Nephron progenitor cell (in vitro differentiated cells): Measurements from ENCODE around the gene EVX2.
A peak's percentile ranks its signal among the peaks of the same experiment; 100 is the strongest.

Experiments used
- DNase-seq: peaks from one replicate; pipeline ENCODE4 v3.0.0; 2021
- H3K27ac Mint-ChIP-seq: 2 replicates; pipeline ENCODE4 v1.8.0; 2021; ENCODE audit warnings: mild to moderate bottlenecking, moderate library complexity, mixed read lengths
- H3K27me3 Mint-ChIP-seq: 2 replicates; pipeline ENCODE4 v1.8.0; 2021; ENCODE audit warnings: mild to moderate bottlenecking, low read depth, mixed read lengths; ENCODE audit not compliant: poor library complexity
- H3K36me3 Mint-ChIP-seq: 2 replicates; pipeline ENCODE4 v1.8.0; 2021; ENCODE audit warnings: low read depth, mixed read lengths
- H3K4me1 Mint-ChIP-seq: 2 replicates; pipeline ENCODE4 v1.8.0; 2021; ENCODE audit warnings: mixed read lengths
- H3K4me3 Mint-ChIP-seq: 2 replicates; pipeline ENCODE4 v1.8.0; 2021; ENCODE audit warnings: mild to moderate bottlenecking, moderate library complexity, mixed read lengths
- H3K9me3 Mint-ChIP-seq: 2 replicates; pipeline ENCODE4 v1.8.0; 2021; ENCODE audit warnings: mild to moderate bottlenecking, moderate library complexity, mixed read lengths
- CTCF ChIP-seq: fragments of 200-600 bp; sonication (generic); IDR thresholded peaks from 2 replicates; pipeline ENCODE4 v1.5.0; 2021; ENCODE audit warnings: antibody characterized with exemption

The EVX2 gene

GRCh38 chr2:176117823-176118371 lies 34.1 kb upstream of the EVX2 start:
- Mint-ChIP-seq H3K4me1 (peaks cover 79% of the 10 kb centered on the region), H3K27me3 (peaks cover 57% of the 10 kb centered on the region), H3K4me3 (peak overlapping the region; percentile 86), H3K9me3 (no peaks in the 10 kb centered on the region), H3K36me3 (no peaks in the 10 kb centered on the region), H3K27ac (peak overlapping the region; percentile 56)
- TF ChIP-seq CTCF, result no peak
- DNase-seq, result peak; percentile 11

GRCh38 chr2:176117162-176117822 lies 33.5 kb upstream of the EVX2 start:
- Mint-ChIP-seq H3K4me1 (peaks cover 85% of the 10 kb centered on the region), H3K27me3 (peaks cover 63% of the 10 kb centered on the region), H3K27ac (peak overlapping the region; percentile 93), H3K9me3 (no peaks in the 10 kb centered on the region), H3K4me3 (peak overlapping the region; percentile 86), H3K36me3 (no peaks in the 10 kb centered on the region)
- no peak for TF ChIP-seq CTCF
- DNase-seq, result peak; percentile 20

- peak; percentile 85 for DNase-seq
- TF ChIP-seq CTCF, result peak; percentile 54
- Mint-ChIP-seq H3K36me3 (no peaks in the 10 kb centered on the region), H3K27me3 (peaks cover 74% of the 10 kb centered on the region), H3K27ac (peak within 1 kb of the TSS; percentile 93), H3K9me3 (no peaks in the 10 kb centered on the region), H3K4me1 (peaks cover 96% of the 10 kb centered on the region), H3K4me3 (peak within 1 kb of the TSS; percentile 86)
Measured at GRCh38 chr2:176115883-176116813, 32.4 kb upstream of the EVX2 start, which contains the start of gene HOXD10. HOXD10 (plus strand) TSS chr2:176116778; CDS start chr2:176116834, 56 bp downstream.

GRCh38 chr2:176114930-176115625 lies 31.3 kb upstream of the EVX2 start:
- no peaks in the 10 kb centered on the region for H3K9me3 Mint-ChIP-seq
- peaks cover 82% of the 10 kb centered on the region for H3K27me3 Mint-ChIP-seq
- H3K4me3 Mint-ChIP-seq, result peak overlapping the region; percentile 86
- no peaks in the 10 kb centered on the region for H3K36me3 Mint-ChIP-seq
- peak; percentile 30 for DNase-seq
- H3K4me1 Mint-ChIP-seq, result peaks cover 95% of the 10 kb centered on the region
- TF ChIP-seq CTCF, result no peak
- H3K27ac Mint-ChIP-seq, result peak overlapping the region; percentile 88

- no peak for TF ChIP-seq CTCF
- DNase-seq, result no peak
- H3K4me3 Mint-ChIP-seq, result peak overlapping the region; percentile 86
- peak overlapping the region; percentile 91 for H3K27ac Mint-ChIP-seq
- H3K36me3 Mint-ChIP-seq, result no peaks in the 10 kb centered on the region
- peaks cover 90% of the 10 kb centered on the region for H3K27me3 Mint-ChIP-seq
- H3K9me3 Mint-ChIP-seq, result no peaks in the 10 kb centered on the region
- H3K4me1 Mint-ChIP-seq, result peaks cover 95% of the 10 kb centered on the region
Measured at GRCh38 chr2:176114120-176114929, 30.6 kb upstream of the EVX2 start.
